Measurements from ENCODE around the gene PARM1. TPM values are rescaled to one million over a fixed set of nuclear protein-coding genes. Genes with fewer than 3 reads are reported as not detected.
A peak's percentile ranks its signal among the peaks of the same experiment; 100 is the strongest.

The PARM1 gene
- total and polyA plus RNA-seq, 2 donors (not counting 1 experiment from before 2014, with no cell fraction given), result 7.8 to 10.4 TPM

- intact Hi-C loops (cut with micrococcal nuclease), result no loop called here
- Mint-ChIP-seq H3K4me1 (peaks cover 29% of the 10 kb centered on the region), H3K27me3 (no peaks in the 10 kb centered on the region), H3K9me3 (ENCODE audit: insufficient read depth) (peaks cover 2% of the 10 kb centered on the region), H3K4me3 (no peak overlapping the region), H3K27ac (no peak overlapping the region)
- no peak overlapping the region for H3K4me2 ChIP-seq (replicated peaks; ENCODE audit: low read depth, low read length, poor library complexity, severe bottlenecking)
- no peak overlapping the region for H3K27ac ChIP-seq (ENCODE audit: low read length in 2 of 2)
- DNase-seq (no peak), ATAC-seq (ENCODE audit: low read depth) (no peak)
- H3K27me3 ChIP-seq (replicated peaks in 1 of 4; ENCODE audit: control extremely low read depth in 1 of 4, control insufficient read depth in 3 of 4, insufficient read depth in 4 of 4, low read length in 3 of 4), result no peaks in the 10 kb centered on the region
- no peaks in the 10 kb centered on the region for H3K79me2 ChIP-seq (ENCODE audit: control insufficient read depth, insufficient read depth, low read length)
- WGBS (ENCODE audit: insufficient coverage), result no CpG with 5 or more reads among the region's 1 CpG
- POLR2A ChIA-PET, result no interaction called here
- no peaks in the 10 kb centered on the region for H3K36me3 ChIP-seq (replicated peaks in 1 of 2; ENCODE audit: control extremely low read depth in 1 of 2, control insufficient read depth in 1 of 2, extremely low read depth in 1 of 2, insufficient read depth in 2 of 2, low read length in 1 of 2)
- TF ChIP-seq EZH2 (IDR thresholded peaks at IDR 0.05; ENCODE audit: borderline replicate concordance, insufficient read depth, low read depth, low read length, poor library complexity, severe bottlenecking), result no peak
- no peak for TF ChIP-seq CTCF (IDR thresholded peaks at IDR 0.05)
- CTCF ChIA-PET, result interaction anchor here (0.6 kb wide), 1 partner anchor 887 kb away, joined by 3 read pairs; no protein-coding TSS in a partner anchor
- H3K9ac ChIP-seq (ENCODE audit: low read length), result no peak overlapping the region
- H3K4me1 ChIP-seq (ENCODE audit: control insufficient read depth in 2 of 2, insufficient read depth in 2 of 2, low read length in 2 of 2), result peaks cover 14 to 18% of the 10 kb centered on the region in 2 donors
- H3K9me3 ChIP-seq (ENCODE audit: control extremely low read depth in 1 of 3, control insufficient read depth in 2 of 3, insufficient read depth in 1 of 3, low read length in 2 of 3), result peaks cover 0 to 3% (median 0%) of the 10 kb centered on the region in 3 donors
- H3K4me3 ChIP-seq (ENCODE audit: control extremely low read depth in 1 of 5, extremely low read depth in 1 of 5, insufficient read depth in 1 of 5, low read depth in 2 of 5, low read length in 4 of 5), result no peak overlapping the region
- no peak overlapping the region for H2AFZ ChIP-seq (ENCODE audit: insufficient read depth, low read depth, low read length, poor library complexity, severe bottlenecking)
- no peaks in the 10 kb centered on the region for H4K20me1 ChIP-seq (ENCODE audit: control insufficient read depth, insufficient read depth, low read length, poor library complexity, severe bottlenecking)
Observed at GRCh38 chr4:75030028-75030427, 97.1 kb downstream of the PARM1 start.

GRCh38 chr4:75030649-75031235 lies 97.8 kb downstream of the PARM1 start:
- Histone ChIP-seq H3K4me1 (ENCODE audit: control insufficient read depth in 2 of 2, insufficient read depth in 2 of 2, low read length in 2 of 2) (peaks cover 20 to 23% of the 10 kb centered on the region in 2 donors), H3K27me3 (replicated peaks in 1 of 4; ENCODE audit: control extremely low read depth in 1 of 4, control insufficient read depth in 3 of 4, insufficient read depth in 4 of 4, low read length in 3 of 4) (no peaks in the 10 kb centered on the region), H3K4me3 (ENCODE audit: control extremely low read depth in 1 of 5, extremely low read depth in 1 of 5, insufficient read depth in 1 of 5, low read depth in 2 of 5, low read length in 4 of 5) (no peak overlapping the region), H3K36me3 (replicated peaks in 1 of 2; ENCODE audit: control extremely low read depth in 1 of 2, control insufficient read depth in 1 of 2, extremely low read depth in 1 of 2, insufficient read depth in 2 of 2, low read length in 1 of 2) (no peaks in the 10 kb centered on the region), H3K4me2 (replicated peaks; ENCODE audit: low read depth, low read length, poor library complexity, severe bottlenecking) (peak overlapping the region; percentile 1), H3K27ac (ENCODE audit: low read length in 2 of 2) (no peak overlapping the region), H3K9ac (ENCODE audit: low read length) (no peak overlapping the region), H2AFZ (ENCODE audit: insufficient read depth, low read depth, low read length, poor library complexity, severe bottlenecking) (no peak overlapping the region), H3K9me3 (ENCODE audit: control extremely low read depth in 1 of 3, control insufficient read depth in 2 of 3, insufficient read depth in 1 of 3, low read length in 2 of 3) (peaks cover 0 to 8% (median 0%) of the 10 kb centered on the region in 3 donors), H4K20me1 (ENCODE audit: control insufficient read depth, insufficient read depth, low read length, poor library complexity, severe bottlenecking) (no peaks in the 10 kb centered on the region), H3K79me2 (ENCODE audit: control insufficient read depth, insufficient read depth, low read length) (no peaks in the 10 kb centered on the region)
- H3K9me3 Mint-ChIP-seq (ENCODE audit: insufficient read depth), result peaks cover 2% of the 10 kb centered on the region
- 14% methylated on average over 1 of the region's 3 CpGs for WGBS (ENCODE audit: insufficient coverage)
- no peak overlapping the region for H3K4me3 Mint-ChIP-seq
- no peaks in the 10 kb centered on the region for H3K27me3 Mint-ChIP-seq
- DNase-seq (peak; percentile 33), ATAC-seq (ENCODE audit: low read depth) (no peak)
- ChIA-PET CTCF (interaction anchor here (0.6 kb wide), 1 partner anchor 886 kb away, joined by 3 read pairs; no protein-coding TSS in a partner anchor), POLR2A (no interaction called here)
- H3K27ac Mint-ChIP-seq, result no peak overlapping the region
- H3K4me1 Mint-ChIP-seq, result peaks cover 29% of the 10 kb centered on the region
- TF ChIP-seq EZH2 (IDR thresholded peaks at IDR 0.05; ENCODE audit: borderline replicate concordance, insufficient read depth, low read depth, low read length, poor library complexity, severe bottlenecking) (no peak), CTCF (IDR thresholded peaks at IDR 0.05) (no peak)
- intact Hi-C loops (cut with micrococcal nuclease), result no loop called here
